Measurements from ENCODE around the gene PCSK1. TPM values are rescaled to one million over a fixed set of nuclear protein-coding genes. Genes with fewer than 3 reads are reported as not detected.

Gene PCSK1
- total and polyA plus RNA-seq, 7 donors = 0.11 to 0.64 (median 0.17) TPM

DNA sequence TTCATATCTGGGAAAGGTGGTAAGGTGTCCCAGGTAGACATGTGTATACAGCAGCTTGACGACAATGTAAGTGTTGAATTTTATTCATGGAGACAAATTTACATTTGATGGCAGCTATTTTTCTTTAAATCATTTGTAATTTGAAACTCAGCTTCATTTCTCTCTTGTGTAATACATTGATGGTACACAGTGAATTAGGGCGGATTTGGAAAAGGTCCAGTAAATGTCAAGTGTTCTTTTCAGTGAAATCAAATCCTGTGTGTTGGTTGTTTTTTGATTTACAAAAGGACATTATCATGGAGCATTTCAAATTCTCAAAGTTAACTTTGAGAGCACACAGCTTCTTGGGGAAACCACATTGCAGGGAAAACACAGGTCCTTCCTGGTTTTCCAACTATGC, 30.0 kb upstream of the PCSK1 start:
- H3K9me3 ChIP-seq = no peaks in the 10 kb centered on the region

DNA sequence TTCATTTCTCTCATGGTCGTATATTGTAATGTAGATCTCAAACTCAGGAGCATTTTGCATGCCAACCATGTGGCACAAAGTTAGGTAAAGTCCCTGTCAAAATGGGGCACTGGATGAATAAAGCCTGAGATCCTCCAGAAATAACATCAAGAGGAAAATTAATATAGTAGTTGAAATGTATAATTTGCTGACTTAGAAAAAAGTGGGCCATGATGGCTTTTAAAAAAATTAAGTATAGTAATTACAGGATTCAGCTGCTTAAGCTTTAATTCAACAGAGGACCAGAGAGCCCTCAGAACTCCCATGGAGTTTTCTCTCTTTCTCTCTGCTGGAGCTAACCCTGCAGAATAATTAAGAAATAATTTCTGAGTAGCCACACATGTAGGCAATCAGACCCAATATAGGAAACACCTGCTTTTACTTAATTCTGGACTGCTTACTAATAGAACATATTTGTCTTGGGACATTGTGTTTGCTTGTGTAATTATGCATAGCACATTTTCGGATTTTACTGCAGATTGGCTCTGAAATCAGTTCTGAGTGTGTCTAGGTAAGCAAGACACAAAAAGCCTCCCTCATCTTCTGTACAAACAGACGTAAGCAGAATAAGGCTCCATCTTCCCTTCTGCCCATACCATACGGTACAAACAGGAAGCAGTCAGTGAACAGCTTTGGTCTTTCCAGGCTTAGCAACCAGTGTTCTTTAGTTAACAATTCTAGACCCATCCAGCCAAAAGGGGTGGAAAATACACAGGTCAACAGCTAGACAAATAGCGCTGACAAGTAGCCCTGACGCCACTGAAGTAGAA, 26.5 kb upstream of the PCSK1 start:
- Histone ChIP-seq H3K9me3 (no peaks in the 10 kb centered on the region), H3K4me3 (no peak overlapping the region), H3K27ac (no peak overlapping the region), H3K36me3 (ENCODE audit: insufficient read depth in 1 of 2, low read depth in 1 of 2) (no peaks in the 10 kb centered on the region), H3K4me1 (no peaks in the 10 kb centered on the region), H3K27me3 (ENCODE audit: insufficient read depth in 3 of 3, low read length in 2 of 3) (no peaks in the 10 kb centered on the region)
- DNase-seq (no peak), ATAC-seq (no peak)
- WGBS, 3 donors = 63 to 77% (median 65%) methylated on average over 6 of the region's 6 CpGs
- TF ChIP-seq, protein P1, sequence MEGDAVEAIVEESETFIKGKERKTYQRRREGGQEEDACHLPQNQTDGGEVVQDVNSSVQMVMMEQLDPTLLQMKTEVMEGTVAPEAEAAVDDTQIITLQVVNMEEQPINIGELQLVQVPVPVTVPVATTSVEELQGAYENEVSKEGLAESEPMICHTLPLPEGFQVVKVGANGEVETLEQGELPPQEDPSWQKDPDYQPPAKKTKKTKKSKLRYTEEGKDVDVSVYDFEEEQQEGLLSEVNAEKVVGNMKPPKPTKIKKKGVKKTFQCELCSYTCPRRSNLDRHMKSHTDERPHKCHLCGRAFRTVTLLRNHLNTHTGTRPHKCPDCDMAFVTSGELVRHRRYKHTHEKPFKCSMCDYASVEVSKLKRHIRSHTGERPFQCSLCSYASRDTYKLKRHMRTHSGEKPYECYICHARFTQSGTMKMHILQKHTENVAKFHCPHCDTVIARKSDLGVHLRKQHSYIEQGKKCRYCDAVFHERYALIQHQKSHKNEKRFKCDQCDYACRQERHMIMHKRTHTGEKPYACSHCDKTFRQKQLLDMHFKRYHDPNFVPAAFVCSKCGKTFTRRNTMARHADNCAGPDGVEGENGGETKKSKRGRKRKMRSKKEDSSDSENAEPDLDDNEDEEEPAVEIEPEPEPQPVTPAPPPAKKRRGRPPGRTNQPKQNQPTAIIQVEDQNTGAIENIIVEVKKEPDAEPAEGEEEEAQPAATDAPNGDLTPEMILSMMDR (IDR thresholded peaks at IDR 0.05) = no peak
- intact Hi-C loops (cut with DNase I) = no loop called here

More for the DNA sequence above, 30.0 kb upstream of the PCSK1 start:
- H3K4me3 ChIP-seq = no peak overlapping the region
- intact Hi-C loops (cut with DNase I) = no loop called here
- H3K36me3 ChIP-seq (ENCODE audit: insufficient read depth in 1 of 2, low read depth in 1 of 2) = no peaks in the 10 kb centered on the region
- no peak overlapping the region for H3K27ac ChIP-seq
- TF ChIP-seq, protein P1 (IDR thresholded peaks at IDR 0.05) = no peak
- no peaks in the 10 kb centered on the region for H3K4me1 ChIP-seq
- ATAC-seq (no peak), DNase-seq (no peak)
- no peaks in the 10 kb centered on the region for H3K27me3 ChIP-seq (ENCODE audit: insufficient read depth in 3 of 3, low read length in 2 of 3)
- WGBS, 3 donors = 66 to 75% (median 67%) methylated on average over 2 of the region's 2 CpGs

DNA sequence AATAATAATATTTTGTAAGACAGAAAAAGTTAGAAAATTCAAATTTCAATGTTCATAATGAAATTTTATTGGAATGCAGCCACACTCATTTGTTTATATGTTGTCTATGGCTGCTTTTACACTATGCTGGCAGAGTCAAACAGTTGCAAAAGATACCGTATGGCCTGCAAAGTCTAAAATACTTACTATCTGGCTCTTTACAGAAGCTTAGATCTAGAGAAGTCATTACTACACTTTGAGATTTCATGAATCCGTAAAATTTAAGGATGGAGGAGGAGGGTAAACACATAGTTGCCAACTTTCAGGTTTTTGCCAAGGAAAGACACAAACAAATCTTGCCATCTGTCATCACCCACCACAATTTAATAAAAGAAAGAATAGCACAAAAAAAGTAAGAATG, 25.1 kb upstream of the PCSK1 start:
- H3K36me3 ChIP-seq (ENCODE audit: insufficient read depth in 1 of 2, low read depth in 1 of 2) = no peaks in the 10 kb centered on the region
- H3K27ac ChIP-seq = no peak overlapping the region
- 71 to 85% (median 76%) methylated on average over 2 of the region's 2 CpGs for WGBS, 3 donors
- DNase-seq (no peak), ATAC-seq (no peak)
- no peaks in the 10 kb centered on the region for H3K4me1 ChIP-seq
- intact Hi-C loops (cut with DNase I) = no loop called here
- TF ChIP-seq, protein P1 (IDR thresholded peaks at IDR 0.05) = no peak
- H3K27me3 ChIP-seq (ENCODE audit: insufficient read depth in 3 of 3, low read length in 2 of 3) = no peaks in the 10 kb centered on the region
- no peak overlapping the region for H3K4me3 ChIP-seq
- no peaks in the 10 kb centered on the region for H3K9me3 ChIP-seq

DNA sequence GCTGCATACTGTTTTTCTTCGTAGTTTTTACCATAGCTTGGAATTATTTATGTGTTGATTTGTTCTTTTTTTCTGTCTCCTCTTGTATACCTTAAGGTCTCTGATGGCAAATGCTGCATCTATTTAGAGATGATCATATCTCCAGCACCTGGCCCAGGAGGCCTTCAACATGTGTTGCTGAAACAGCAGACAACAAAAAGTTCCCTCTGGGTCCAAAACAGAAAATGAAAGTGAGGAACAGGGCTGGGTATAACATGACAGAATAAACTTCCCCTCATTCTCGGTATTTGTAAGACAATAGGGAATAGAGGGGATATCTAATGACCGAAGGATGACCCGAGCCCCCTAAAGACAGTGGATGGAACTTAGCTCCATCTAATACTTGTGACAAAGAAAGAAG, 22.7 kb upstream of the PCSK1 start:
- ATAC-seq (no peak), DNase-seq (no peak)
- Histone ChIP-seq H3K27ac (no peak overlapping the region), H3K4me1 (no peaks in the 10 kb centered on the region), H3K36me3 (ENCODE audit: insufficient read depth in 1 of 2, low read depth in 1 of 2) (no peaks in the 10 kb centered on the region), H3K4me3 (no peak overlapping the region), H3K9me3 (no peaks in the 10 kb centered on the region), H3K27me3 (ENCODE audit: insufficient read depth in 3 of 3, low read length in 2 of 3) (no peaks in the 10 kb centered on the region)
- intact Hi-C loops (cut with DNase I) = no loop called here
- WGBS, 3 donors = 68 to 73% (median 69%) methylated on average over 4 of the region's 4 CpGs
- TF ChIP-seq, protein P1 (IDR thresholded peaks at IDR 0.05) = no peak

DNA sequence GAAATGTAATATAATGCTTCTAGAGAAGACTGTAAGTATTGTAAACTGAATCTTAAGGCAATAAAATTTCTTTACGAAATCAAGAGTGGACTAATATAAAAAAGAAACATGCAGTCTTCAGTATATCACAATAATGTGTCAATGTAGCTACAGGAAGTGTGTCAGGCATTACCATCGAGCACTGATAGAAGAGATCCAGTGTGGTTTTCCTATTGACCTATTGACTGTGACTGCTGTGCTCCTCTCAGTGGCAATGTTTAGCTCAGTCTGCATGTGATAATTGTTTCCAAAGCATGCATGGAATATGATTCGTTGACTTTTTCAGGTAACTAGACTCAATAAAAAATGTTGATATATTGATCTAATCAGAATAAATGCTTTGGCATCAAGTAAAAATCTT, 20.3 kb upstream of the PCSK1 start:
- TF ChIP-seq, protein P1 (IDR thresholded peaks at IDR 0.05) = no peak
- 64 to 77% (median 69%) methylated on average over 3 of the region's 3 CpGs for WGBS, 3 donors
- intact Hi-C loops (cut with DNase I) = no loop called here

More for the DNA sequence above, 20.3 kb upstream of the PCSK1 start:
- H3K36me3 ChIP-seq (ENCODE audit: insufficient read depth in 1 of 2, low read depth in 1 of 2) = no peaks in the 10 kb centered on the region
- H3K9me3 ChIP-seq = no peaks in the 10 kb centered on the region
- no peak overlapping the region for H3K27ac ChIP-seq
- no peak overlapping the region for H3K4me3 ChIP-seq
- ATAC-seq = no peak
- no peak for DNase-seq
- no peaks in the 10 kb centered on the region for H3K27me3 ChIP-seq (ENCODE audit: insufficient read depth in 3 of 3, low read length in 2 of 3)
- no peaks in the 10 kb centered on the region for H3K4me1 ChIP-seq

All from psoas muscle (tissue), 8 donors.